Measurements from ENCODE around the gene METTL24.

The METTL24 gene

DNA sequence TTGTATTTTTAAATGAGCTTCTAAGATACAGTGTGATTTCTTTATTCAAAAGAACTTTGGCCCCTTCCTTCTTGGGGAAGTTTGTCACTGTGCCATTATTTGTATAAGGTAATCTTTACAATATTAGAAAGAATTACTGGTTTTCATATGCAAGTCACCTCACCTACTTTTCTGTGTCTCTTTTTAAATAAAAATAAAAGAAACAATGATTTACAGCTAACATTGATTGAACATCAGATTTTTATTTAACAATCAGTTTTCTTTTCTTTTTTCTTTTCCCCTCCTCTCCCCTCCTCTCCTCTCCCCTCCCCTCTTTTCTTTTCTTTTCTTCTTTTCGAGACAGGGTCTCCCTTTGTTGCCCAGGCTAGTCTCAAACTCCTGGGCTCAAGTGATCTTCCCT lies 131.9 kb downstream of the METTL24 start:
- Histone ChIP-seq H3K27me3 (ENCODE audit: control insufficient read depth in 5 of 5, insufficient read depth in 4 of 5, low read length in 5 of 5) (no peaks in the 10 kb centered on the region), H3K9ac (ENCODE audit: low read length in 5 of 5) (no peak overlapping the region), H3K9me3 (ENCODE audit: control insufficient read depth in 5 of 5, low read length in 5 of 5) (no peaks in the 10 kb centered on the region), H3K4me3 (ENCODE audit: low read depth in 1 of 5, low read length in 5 of 5) (no peak overlapping the region), H3K4me1 (ENCODE audit: control insufficient read depth in 5 of 5, insufficient read depth in 5 of 5, low read length in 5 of 5) (no peaks in the 10 kb centered on the region), H3K27ac (ENCODE audit: low read depth, low read length) (no peak overlapping the region), H3K36me3 (ENCODE audit: control insufficient read depth in 5 of 5, insufficient read depth in 5 of 5, low read length in 5 of 5) (peaks cover 21 to 60% (median 39%) of the 10 kb centered on the region in 5 donors)

DNA sequence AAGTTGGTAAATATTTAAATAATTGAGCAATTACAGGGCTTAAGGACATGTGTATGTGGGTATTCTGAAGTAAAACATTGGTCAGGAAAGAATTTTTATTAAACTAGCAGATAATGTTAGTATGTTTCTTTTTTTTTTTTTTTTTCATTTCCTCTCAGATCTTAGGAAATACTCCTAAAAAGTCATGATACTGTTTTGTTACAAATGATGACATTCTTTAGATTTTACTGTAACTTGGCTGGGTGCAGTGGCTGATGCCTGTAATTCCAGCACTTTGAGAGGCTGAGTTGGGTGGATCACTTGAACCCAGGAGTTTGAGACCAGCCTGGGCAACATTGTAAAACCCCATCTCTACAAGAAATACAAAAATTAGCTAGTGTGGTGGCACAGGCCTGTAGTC lies 136.4 kb downstream of the METTL24 start:
- no peaks in the 10 kb centered on the region for H3K4me1 ChIP-seq (ENCODE audit: control insufficient read depth in 5 of 5, insufficient read depth in 5 of 5, low read length in 5 of 5)
- H3K27ac ChIP-seq (ENCODE audit: low read depth, low read length): no peak overlapping the region
- peaks cover 27 to 78% (median 54%) of the 10 kb centered on the region in 5 donors for H3K36me3 ChIP-seq (ENCODE audit: control insufficient read depth in 5 of 5, insufficient read depth in 5 of 5, low read length in 5 of 5)
- H3K27me3 ChIP-seq (ENCODE audit: control insufficient read depth in 5 of 5, insufficient read depth in 4 of 5, low read length in 5 of 5): no peaks in the 10 kb centered on the region
- no peak overlapping the region for H3K9ac ChIP-seq (ENCODE audit: low read length in 5 of 5)
- no peak overlapping the region for H3K4me3 ChIP-seq (ENCODE audit: low read depth in 1 of 5, low read length in 5 of 5)
- no peaks in the 10 kb centered on the region for H3K9me3 ChIP-seq (ENCODE audit: control insufficient read depth in 5 of 5, low read length in 5 of 5)

- H3K36me3 ChIP-seq (ENCODE audit: control insufficient read depth in 5 of 5, insufficient read depth in 5 of 5, low read length in 5 of 5): peaks cover 54 to 82% (median 79%) of the 10 kb centered on the region in 5 donors
These were observed 140.9 kb downstream of the METTL24 start for GRCh38 chr6:110217266-110217665.

DNA sequence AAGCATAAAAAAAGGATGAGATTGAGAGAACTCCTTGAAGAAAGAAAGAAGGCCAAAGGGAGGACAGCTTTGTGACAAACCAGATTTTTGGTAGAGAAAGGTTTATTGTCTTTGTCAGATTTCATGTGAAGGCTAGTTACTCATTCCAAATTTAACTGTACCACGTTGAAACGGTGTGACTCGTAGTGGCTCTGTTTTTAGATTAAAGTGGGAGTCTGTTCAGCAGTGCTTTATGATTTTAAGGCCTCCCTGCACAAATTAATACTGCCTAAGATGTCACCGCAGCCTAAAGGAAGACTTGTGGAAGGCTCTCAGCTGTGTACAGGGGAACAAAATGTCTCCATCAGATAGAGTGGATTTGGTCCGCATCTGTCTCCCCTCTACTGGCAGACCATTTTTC lies 142.0 kb downstream of the METTL24 start:
- Histone ChIP-seq H3K4me3 (ENCODE audit: low read depth in 1 of 5, low read length in 5 of 5) (no peak overlapping the region), H3K4me1 (ENCODE audit: control insufficient read depth in 5 of 5, insufficient read depth in 5 of 5, low read length in 5 of 5) (no peaks in the 10 kb centered on the region), H3K36me3 (ENCODE audit: control insufficient read depth in 5 of 5, insufficient read depth in 5 of 5, low read length in 5 of 5) (peaks cover 63 to 90% (median 85%) of the 10 kb centered on the region in 5 donors), H3K27ac (ENCODE audit: low read depth, low read length) (no peak overlapping the region), H3K9me3 (ENCODE audit: control insufficient read depth in 5 of 5, low read length in 5 of 5) (no peaks in the 10 kb centered on the region), H3K9ac (ENCODE audit: low read length in 5 of 5) (no peak overlapping the region), H3K27me3 (ENCODE audit: control insufficient read depth in 5 of 5, insufficient read depth in 4 of 5, low read length in 5 of 5) (no peaks in the 10 kb centered on the region)

More at GRCh38 chr6:110217266-110217665, 140.9 kb downstream of the METTL24 start:
- no peak overlapping the region for H3K4me3 ChIP-seq (ENCODE audit: low read depth in 1 of 5, low read length in 5 of 5)
- no peaks in the 10 kb centered on the region for H3K4me1 ChIP-seq (ENCODE audit: control insufficient read depth in 5 of 5, insufficient read depth in 5 of 5, low read length in 5 of 5)
- no peaks in the 10 kb centered on the region for H3K27me3 ChIP-seq (ENCODE audit: control insufficient read depth in 5 of 5, insufficient read depth in 4 of 5, low read length in 5 of 5)
- no peak overlapping the region for H3K9ac ChIP-seq (ENCODE audit: low read length in 5 of 5)
- H3K9me3 ChIP-seq (ENCODE audit: control insufficient read depth in 5 of 5, low read length in 5 of 5): no peaks in the 10 kb centered on the region
- H3K27ac ChIP-seq (ENCODE audit: low read depth, low read length): no peak overlapping the region

DNA sequence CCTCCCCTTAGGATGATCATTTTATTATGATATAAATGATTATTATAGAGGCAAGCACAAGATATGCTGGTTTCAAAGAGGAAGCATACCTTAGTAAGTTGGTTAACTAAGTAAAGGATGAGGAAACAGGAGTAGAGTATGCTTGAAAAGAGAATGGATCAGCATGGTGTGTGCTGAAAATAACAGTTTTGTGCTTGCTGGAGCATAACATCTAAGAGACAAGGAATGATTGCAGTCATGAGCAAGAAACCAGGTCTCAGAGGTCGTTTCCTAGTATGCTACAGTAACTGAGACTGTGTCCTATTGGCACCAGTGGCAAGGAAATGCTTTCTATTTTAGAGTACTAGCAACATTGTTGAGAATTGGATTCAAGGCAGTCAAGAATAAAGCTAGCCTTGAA lies 143.8 kb downstream of the METTL24 start:
- H3K36me3 ChIP-seq (ENCODE audit: control insufficient read depth in 5 of 5, insufficient read depth in 5 of 5, low read length in 5 of 5): peaks cover 55 to 84% (median 76%) of the 10 kb centered on the region in 5 donors

GRCh38 chr6:110211753-110212152 lies 146.4 kb downstream of the METTL24 start:
- Histone ChIP-seq H3K4me3 (ENCODE audit: low read depth in 1 of 5, low read length in 5 of 5) (no peak overlapping the region), H3K4me1 (ENCODE audit: control insufficient read depth in 5 of 5, insufficient read depth in 5 of 5, low read length in 5 of 5) (no peaks in the 10 kb centered on the region), H3K9ac (ENCODE audit: low read length in 5 of 5) (no peak overlapping the region), H3K9me3 (ENCODE audit: control insufficient read depth in 5 of 5, low read length in 5 of 5) (no peaks in the 10 kb centered on the region), H3K27me3 (ENCODE audit: control insufficient read depth in 5 of 5, insufficient read depth in 4 of 5, low read length in 5 of 5) (no peaks in the 10 kb centered on the region), H3K27ac (ENCODE audit: low read depth, low read length) (no peak overlapping the region), H3K36me3 (ENCODE audit: control insufficient read depth in 5 of 5, insufficient read depth in 5 of 5, low read length in 5 of 5) (peaks cover 47 to 70% (median 58%) of the 10 kb centered on the region in 5 donors)

More for the DNA sequence above, 143.8 kb downstream of the METTL24 start:
- no peak overlapping the region for H3K4me3 ChIP-seq (ENCODE audit: low read depth in 1 of 5, low read length in 5 of 5)
- no peak overlapping the region for H3K9ac ChIP-seq (ENCODE audit: low read length in 5 of 5)
- no peak overlapping the region for H3K27ac ChIP-seq (ENCODE audit: low read depth, low read length)
- H3K4me1 ChIP-seq (ENCODE audit: control insufficient read depth in 5 of 5, insufficient read depth in 5 of 5, low read length in 5 of 5): no peaks in the 10 kb centered on the region
- no peaks in the 10 kb centered on the region for H3K9me3 ChIP-seq (ENCODE audit: control insufficient read depth in 5 of 5, low read length in 5 of 5)
- no peaks in the 10 kb centered on the region for H3K27me3 ChIP-seq (ENCODE audit: control insufficient read depth in 5 of 5, insufficient read depth in 4 of 5, low read length in 5 of 5)

DNA sequence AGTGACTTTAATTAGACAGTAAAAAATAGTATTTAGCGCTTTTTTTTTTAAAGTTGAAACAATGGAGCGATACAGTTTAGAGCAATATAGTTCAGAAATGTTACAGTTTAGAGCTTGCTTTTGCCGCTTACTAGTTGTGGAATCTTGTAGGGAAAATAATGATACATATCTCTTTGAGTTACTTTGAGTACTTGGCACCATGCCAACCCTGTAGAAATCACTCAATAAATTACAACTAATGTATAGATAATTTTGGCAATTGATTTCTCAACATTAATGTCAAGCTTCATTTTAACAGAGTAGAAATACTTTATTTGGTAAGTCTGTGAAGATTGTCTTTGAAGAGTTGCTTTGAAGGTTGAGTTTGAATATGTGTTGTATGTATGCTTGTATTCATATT lies 150.5 kb downstream of the METTL24 start:
- Histone ChIP-seq H3K9me3 (ENCODE audit: control insufficient read depth in 5 of 5, low read length in 5 of 5) (no peaks in the 10 kb centered on the region), H3K4me1 (ENCODE audit: control insufficient read depth in 5 of 5, insufficient read depth in 5 of 5, low read length in 5 of 5) (no peaks in the 10 kb centered on the region), H3K27me3 (ENCODE audit: control insufficient read depth in 5 of 5, insufficient read depth in 4 of 5, low read length in 5 of 5) (no peaks in the 10 kb centered on the region), H3K27ac (ENCODE audit: low read depth, low read length) (no peak overlapping the region), H3K36me3 (ENCODE audit: control insufficient read depth in 5 of 5, insufficient read depth in 5 of 5, low read length in 5 of 5) (peaks cover 20 to 39% (median 29%) of the 10 kb centered on the region in 5 donors), H3K4me3 (ENCODE audit: low read depth in 1 of 5, low read length in 5 of 5) (no peak overlapping the region), H3K9ac (ENCODE audit: low read length in 5 of 5) (no peak overlapping the region)

GRCh38 chr6:110201151-110201884 lies 156.8 kb downstream of the METTL24 start:
- Histone ChIP-seq H3K27me3 (ENCODE audit: control insufficient read depth in 5 of 5, insufficient read depth in 4 of 5, low read length in 5 of 5) (no peaks in the 10 kb centered on the region), H3K27ac (ENCODE audit: low read depth, low read length) (no peak overlapping the region), H3K4me3 (ENCODE audit: low read depth in 1 of 5, low read length in 5 of 5) (no peak overlapping the region), H3K9ac (ENCODE audit: low read length in 5 of 5) (no peak overlapping the region), H3K4me1 (ENCODE audit: control insufficient read depth in 5 of 5, insufficient read depth in 5 of 5, low read length in 5 of 5) (no peaks in the 10 kb centered on the region), H3K9me3 (ENCODE audit: control insufficient read depth in 5 of 5, low read length in 5 of 5) (no peaks in the 10 kb centered on the region), H3K36me3 (ENCODE audit: control insufficient read depth in 5 of 5, insufficient read depth in 5 of 5, low read length in 5 of 5) (peaks cover 0 to 3% (median 0%) of the 10 kb centered on the region in 5 donors)

DNA sequence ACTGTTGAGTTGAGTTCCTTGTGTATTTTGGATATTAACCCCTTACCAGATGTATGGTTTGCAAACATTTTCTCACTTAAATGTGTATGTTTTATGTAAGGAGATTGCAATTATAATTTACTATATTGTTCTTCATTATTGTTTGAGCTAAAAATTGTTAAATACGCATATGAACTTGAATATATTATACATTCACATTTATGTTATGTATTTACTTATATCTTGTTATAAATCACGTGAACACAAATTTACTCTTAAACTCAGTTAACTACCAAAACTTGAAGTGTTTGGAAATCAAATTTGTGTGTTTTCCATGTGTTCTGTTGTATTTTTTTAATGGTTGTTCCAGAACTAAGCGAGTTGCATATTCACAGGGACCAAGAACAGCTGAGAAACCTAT lies 159.6 kb downstream of the METTL24 start:
- Histone ChIP-seq H3K27ac (ENCODE audit: low read depth, low read length) (no peak overlapping the region), H3K4me3 (ENCODE audit: low read depth in 1 of 5, low read length in 5 of 5) (no peak overlapping the region), H3K9me3 (ENCODE audit: control insufficient read depth in 5 of 5, low read length in 5 of 5) (no peaks in the 10 kb centered on the region), H3K9ac (ENCODE audit: low read length in 5 of 5) (no peak overlapping the region), H3K4me1 (ENCODE audit: control insufficient read depth in 5 of 5, insufficient read depth in 5 of 5, low read length in 5 of 5) (no peaks in the 10 kb centered on the region), H3K27me3 (ENCODE audit: control insufficient read depth in 5 of 5, insufficient read depth in 4 of 5, low read length in 5 of 5) (no peaks in the 10 kb centered on the region), H3K36me3 (ENCODE audit: control insufficient read depth in 5 of 5, insufficient read depth in 5 of 5, low read length in 5 of 5) (peaks cover 8 to 14% (median 8%) of the 10 kb centered on the region in 5 donors)

- no peaks in the 10 kb centered on the region for H3K9me3 ChIP-seq (ENCODE audit: control insufficient read depth in 5 of 5, low read length in 5 of 5)
- no peaks in the 10 kb centered on the region for H3K27me3 ChIP-seq (ENCODE audit: control insufficient read depth in 5 of 5, insufficient read depth in 4 of 5, low read length in 5 of 5)
- no peak overlapping the region for H3K4me3 ChIP-seq (ENCODE audit: low read depth in 1 of 5, low read length in 5 of 5)
- no peak overlapping the region for H3K9ac ChIP-seq (ENCODE audit: low read length in 5 of 5)
- H3K27ac ChIP-seq (ENCODE audit: low read depth, low read length): no peak overlapping the region
- H3K36me3 ChIP-seq (ENCODE audit: control insufficient read depth in 5 of 5, insufficient read depth in 5 of 5, low read length in 5 of 5): peaks cover 9 to 14% (median 9%) of the 10 kb centered on the region in 5 donors
- peaks cover 0 to 3% (median 0%) of the 10 kb centered on the region in 5 donors for H3K4me1 ChIP-seq (ENCODE audit: control insufficient read depth in 5 of 5, insufficient read depth in 5 of 5, low read length in 5 of 5)
These were observed 161.3 kb downstream of the METTL24 start for GRCh38 chr6:110196874-110197273.

Measured in subcutaneous abdominal adipose tissue (tissue), 5 donors.